IPS DF 4.7 (cell line): ENCODE results near the gene MAP4K4.
"Not testable (repeated sequence)": the region's sequence is repeated elsewhere in the genome, so short reads cannot be mapped to it uniquely, and the experiment has no call there.

Experiments used
- DNase-seq: peaks from one replicate; pipeline ENCODE4 v3.0.0-alpha.2; 2013; ENCODE audit warnings: low spot score; ENCODE audit errors: extremely low read depth

Gene MAP4K4

DNA sequence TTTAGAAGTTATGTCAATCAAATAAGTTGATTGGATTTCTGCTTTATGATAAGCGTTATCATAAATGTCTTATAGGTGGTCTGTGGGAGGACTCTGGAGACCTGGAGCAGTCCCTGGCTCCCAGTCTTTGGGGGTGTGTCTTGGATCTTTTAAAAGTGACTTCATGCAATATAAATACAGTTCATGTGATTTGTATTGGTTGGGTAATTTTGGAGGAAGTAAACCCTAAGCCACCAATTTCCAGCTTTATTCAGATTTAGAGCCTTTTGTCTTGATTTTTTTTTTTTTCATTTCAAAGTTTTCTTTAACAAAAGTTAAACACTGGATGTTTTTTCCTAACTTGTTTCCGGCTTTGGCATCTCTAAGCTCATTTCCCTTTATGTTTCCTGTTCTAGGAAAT, 68.8 kb downstream of the MAP4K4 start:
- DNase-seq, result no peak

DNA sequence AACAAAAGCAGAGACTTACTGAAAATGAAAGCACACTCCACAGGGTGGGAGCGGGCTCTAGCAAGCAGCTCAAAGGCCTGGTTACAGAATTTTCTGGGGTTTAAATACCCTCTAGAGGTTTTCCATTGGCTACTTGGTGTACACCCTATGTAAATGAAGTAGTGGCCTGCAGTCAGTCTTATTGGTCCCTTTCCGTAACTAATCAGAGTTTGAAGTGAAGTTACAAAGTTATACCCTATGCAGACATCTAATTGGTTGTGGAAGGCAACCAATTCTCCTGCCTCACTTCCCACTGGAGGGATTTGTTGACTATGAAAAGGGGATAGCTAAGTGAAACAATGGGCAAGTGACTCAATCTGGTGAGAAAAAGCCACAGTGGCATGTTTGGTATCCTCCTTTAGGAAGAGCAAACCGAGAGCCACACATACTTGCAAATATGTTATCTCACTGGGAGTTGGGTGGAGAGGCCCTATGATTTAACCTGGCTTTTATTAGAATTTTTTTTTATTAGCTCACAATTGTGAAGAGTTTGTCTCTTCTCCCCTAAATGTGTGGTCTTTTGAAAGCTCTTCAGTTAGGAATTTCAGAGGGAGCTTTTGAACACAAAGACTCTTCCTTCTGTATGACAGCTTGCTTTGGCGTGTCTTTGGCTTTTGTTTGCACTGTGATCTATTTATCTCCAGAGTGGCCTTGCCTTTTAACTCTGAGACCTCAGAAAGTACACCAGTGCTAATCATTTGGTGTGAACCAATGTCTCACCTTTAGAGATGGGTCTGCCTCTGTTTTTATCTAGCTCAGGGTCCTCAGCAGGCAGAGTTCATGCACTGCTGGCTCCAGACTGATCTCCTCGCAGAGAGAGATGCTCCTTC, 69.6 kb downstream of the MAP4K4 start:
- DNase-seq, result no peak

DNA sequence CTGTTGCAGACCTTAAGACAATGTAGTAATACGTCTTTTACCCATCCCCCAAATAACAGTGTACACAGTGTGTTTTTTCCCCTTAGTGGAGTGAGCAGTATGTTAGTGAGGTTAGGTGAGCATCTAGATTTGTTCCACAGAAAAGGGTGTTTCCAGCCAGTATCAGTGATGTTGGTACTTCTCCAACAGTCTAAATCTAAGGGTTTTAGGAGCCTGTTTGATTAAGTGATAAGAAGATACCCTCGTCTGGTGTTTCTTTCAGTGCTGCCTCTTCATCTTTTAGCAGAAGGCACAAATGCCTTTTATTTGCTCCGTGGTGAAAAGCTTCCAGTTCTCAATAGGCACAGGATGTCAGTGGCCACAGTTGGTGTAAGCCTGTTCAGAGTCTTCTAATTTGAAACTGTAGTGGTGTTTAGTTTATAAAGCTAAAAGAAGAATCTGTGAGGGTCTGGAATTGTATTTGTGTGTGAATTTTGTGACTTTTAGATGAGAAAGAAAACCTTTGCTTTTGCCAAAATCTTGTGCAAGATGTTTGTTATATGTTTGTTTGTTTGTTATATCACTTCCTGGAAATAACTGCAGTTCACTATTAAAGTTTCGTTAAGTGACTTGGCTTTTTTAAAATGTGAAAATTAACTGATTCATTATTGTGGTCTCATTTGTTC, 71.2 kb downstream of the MAP4K4 start:
- no peak for DNase-seq

DNA sequence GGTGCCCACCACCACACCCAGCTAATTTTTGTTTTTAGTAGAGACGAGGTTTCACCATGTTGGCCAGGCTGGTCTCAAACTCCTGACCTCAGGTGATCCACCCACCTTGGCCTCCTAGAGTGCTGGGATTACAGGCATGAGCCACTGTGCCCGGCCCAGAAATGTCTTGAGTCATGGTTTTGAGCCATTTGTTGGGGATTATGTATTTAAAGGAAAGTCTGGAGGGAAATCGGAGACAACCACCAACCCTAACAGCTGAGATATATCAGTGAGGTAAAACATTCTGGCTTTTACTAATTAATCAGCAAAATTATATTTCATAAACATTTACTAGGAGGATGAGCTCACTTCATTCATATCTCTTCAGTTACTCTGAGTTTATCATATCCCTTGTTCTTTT, 72.2 kb downstream of the MAP4K4 start:
- not testable (repeated sequence) for DNase-seq

DNA sequence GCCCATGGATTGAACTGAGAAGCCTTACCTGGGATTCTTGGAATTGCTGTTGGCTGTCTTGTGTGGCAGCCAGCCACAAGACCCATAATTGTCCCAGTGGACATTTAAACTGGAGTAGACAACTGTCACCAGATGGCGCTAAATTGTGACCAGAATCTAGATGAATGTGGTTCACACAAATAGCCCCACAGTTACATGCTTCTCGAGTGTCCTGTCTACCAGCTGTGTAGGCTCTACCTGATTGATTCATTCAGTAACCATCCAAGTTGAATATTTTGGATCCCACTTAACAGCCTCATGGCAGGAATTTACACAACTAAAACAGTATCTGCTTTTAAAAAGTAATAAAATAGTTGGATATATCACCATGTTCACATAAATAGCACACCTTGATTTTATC, 73.2 kb downstream of the MAP4K4 start:
- no peak for DNase-seq

DNA sequence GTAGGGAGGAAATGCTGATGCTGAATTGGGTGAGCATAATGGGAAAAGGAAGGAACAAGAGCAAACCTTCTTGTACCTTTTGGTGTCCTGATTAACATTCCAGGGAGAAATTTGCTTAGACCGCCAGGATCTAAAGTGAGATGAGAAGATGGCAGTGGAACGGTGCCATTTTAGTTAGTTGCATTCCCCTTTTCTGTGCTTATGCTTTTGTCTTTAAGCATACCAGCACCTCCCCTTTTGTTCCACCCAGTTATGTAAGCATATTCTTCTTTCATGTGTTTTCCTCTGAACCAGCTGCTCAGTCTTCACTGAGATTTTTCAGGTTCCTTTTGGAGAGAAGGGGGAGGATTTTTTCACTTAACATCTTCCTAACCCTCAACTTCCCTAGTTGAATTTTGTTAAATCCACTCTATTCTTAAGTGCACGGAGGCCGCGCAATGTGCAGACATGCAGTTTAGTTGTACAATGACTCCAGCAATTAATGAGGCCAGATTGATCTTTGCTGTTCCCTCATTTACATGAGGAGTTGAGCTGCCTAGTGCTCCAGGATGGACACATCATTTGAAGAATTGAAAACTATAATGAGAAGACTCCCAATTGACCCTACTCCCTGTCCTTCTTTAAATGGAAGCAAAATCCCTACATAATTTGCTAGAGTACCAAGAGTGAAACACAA, 73.9 kb downstream of the MAP4K4 start:
- DNase-seq, result no peak

DNA sequence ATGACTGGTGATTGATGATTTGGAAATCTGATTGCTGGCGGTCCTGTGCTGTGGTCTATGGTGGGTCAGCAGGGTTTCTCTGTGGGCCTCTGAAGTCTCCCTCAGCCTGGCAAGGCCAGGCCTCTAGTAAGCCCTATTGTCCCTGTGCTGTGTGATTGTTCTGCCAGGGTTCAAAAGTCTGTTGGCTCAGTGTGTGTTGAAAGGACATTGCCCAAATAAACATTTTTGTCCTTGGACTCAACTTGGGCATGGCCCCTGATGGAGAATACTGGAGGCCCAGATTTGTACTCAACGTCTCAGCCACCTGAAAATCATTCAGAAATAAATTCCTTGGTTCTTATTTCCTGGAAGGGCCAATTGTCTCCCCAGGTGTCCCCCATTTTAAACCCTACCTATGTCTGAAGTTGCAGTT, 74.4 kb downstream of the MAP4K4 start:
- no peak for DNase-seq

DNA sequence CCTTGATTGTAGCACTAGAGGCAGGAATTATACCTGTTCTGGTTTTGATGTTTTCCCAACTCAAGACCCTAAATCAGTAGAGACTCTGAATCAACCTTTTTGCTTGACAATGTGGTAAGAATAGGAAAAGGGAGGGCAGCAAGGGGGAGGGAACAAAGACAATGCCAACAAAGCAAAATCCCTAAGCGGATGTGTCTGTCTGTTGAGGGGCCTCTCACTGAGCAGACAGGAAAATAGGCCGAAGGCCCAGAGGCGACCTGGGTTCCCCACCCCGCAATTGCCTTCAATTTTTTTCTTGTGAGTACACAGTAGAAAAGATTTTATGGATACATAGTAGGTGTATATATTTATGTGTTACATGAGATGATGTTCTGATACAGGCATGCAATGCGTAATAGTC, 75.6 kb downstream of the MAP4K4 start:
- no peak for DNase-seq

DNA sequence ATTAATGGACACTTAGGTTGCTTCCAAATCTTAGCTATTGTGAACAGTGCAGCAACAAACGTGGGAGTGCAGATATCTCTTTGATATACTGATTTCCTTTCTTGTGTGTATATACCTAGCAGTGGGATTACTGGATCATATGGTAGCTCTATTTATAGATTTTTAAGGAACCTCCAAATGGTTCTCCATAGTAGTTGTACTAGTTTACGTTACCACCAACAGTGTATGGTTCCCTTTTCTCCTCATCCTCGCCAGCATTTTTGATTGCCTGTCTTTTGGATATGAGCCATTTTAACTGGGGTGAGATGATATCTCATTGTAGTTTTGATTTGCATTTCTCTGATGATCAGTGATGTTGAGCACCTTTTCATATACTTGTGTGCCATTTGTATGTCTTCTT, 76.5 kb downstream of the MAP4K4 start:
- not testable (repeated sequence) for DNase-seq

DNA sequence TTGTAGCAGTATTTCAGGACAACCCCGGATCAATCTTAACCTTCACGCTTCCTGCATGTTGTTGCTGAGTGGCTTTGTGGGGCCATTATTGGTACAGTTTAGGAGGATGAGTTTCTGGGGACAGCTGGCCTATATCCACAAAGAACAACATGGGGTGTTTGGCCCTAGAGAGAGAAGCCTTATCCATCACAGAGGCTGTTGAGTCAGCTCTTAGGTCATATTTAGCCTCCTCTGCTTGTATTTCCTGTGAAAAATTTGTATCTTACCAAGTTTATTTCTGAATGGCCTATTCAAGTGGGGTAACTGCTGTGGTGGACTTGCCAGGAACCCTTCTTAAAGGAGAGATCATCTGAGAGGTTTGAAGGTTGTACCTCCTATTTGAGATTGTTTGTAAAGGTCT, 77.6 kb downstream of the MAP4K4 start:
- DNase-seq, result no peak

DNA sequence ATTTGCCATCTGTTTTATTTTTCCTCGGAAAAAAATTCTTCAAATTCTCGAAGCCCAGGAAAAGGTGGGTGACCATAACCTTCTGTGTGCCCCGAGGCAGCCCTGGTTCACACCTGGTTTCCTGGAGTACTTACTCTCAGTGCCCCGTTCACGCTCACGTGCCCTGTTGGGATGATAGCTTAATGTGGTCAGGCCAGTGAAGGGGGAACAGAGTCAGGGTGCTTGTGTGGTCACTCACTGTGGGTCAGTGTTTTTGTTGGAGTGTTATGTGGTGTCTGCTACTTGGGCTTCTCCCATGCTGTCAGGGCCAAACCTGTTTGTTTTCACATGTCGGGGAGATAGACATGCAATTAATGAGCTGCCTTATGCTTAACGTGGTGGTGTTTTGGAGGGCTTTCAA, 78.1 kb downstream of the MAP4K4 start:
- DNase-seq, result no peak

DNA sequence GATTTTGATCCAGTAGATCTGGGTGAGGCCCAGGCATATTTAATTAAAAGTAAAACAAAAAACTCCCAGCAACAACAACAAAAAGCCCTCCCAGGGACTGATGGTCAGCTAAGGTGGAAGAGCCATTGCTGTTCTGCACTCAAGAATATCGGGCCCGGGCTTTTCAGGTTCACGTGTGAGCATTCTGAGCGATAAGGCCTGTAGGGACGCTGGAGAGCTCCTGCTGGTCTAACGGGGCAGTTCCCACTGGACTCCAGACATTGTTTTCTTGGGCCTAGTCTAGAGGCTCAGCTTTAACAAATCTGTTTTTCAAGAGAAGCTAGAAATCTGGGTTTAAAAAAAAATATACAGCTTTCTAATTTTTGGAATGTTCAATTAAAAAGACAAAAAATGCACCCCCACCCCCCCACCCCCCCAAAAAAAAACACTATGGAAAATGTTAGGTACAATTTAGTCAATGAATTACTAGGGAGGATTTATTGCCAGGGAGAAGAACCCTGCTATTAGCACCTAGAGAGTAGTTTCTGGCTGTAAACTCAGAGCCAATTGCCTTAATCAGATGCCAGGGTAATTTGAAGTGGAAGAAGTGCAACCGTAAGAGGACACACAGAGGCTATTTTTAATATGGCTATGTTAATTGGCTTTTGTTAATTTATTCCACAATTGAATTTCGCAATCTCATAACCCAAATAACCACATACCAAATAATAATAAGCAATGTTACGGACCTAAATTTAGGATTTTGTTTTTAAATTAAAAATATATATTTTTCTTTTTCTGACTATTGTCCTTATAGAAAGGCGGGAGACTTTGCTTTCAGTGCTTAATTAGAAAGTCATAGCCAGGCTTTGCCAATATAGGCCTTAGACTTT, 78.9 kb downstream of the MAP4K4 start:
- no peak for DNase-seq

DNA sequence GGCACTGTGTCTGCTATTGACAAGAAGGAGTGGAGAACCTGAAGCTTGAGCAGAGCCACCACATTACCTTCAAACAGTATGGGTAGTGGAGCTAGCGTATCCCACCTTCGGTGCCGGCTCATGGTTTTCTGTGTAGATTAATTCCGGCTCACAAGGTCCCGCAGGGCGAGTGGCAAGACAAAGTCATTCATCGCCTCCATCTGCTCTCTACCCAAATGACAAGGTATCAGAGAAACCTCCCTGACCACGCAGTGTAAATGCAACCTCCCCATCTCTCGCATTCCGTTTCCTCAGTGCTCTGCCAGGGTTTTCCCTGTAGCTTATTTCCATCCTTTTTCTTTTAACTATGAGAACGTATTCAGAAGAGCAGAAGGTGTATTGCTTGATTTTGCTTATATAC, 79.8 kb downstream of the MAP4K4 start:
- DNase-seq, result no peak

DNA sequence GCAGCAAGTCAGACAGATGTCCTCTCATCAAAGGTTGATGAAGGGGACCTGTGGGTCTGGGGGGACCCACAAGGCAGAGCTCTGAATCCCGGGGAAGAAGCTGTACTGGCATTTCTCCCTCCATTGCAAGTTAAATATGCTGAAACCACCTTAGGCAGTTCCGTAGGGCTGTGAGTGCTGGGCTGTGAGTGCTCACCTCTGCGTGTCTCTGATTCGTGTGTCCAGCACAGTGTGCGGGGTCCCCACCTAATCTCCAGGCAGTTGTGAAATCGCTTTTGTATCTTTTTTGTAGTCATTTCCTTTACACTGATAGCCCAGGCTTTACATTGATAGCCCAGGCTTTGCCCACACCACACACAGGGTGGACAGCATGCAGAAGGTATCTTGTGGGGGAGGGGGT, 80.6 kb downstream of the MAP4K4 start:
- DNase-seq, result no peak

DNA sequence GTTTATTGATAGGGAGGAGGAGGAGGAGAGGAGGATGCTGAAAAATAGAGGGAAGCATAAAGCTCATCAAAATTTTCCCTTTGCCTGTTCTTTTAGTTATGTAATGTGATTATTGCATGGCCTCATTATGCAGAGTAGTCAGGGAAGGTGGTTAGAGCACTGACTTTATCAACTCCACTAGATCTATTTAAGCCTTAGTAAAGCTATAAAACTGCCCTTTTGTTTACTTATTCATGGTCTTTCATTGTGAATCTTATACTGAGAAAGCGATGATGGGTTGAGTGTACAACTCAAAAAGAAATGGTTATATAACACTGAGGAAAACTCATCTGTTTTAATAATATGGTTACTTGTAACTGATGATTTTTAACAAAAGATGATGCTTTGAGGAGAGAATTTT, 81.7 kb downstream of the MAP4K4 start:
- no peak for DNase-seq

DNA sequence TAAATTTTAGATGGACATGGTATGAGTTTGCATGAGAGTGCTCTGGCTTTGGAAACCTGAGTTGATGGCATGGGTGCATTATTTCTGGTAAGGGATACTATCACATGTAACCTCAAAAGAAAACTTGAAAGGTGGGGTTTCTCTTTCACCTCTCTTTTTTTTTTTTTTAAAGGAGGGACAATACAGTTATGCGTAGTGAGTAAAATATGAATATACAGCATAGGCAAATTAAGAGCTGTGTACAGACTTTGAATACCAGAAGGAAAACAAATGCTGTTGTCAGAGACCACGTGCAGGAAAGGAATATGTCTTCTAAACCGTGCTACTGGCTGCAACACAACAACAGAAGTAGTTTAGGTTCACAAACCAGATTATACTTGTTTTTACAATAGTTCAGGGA, 82.1 kb downstream of the MAP4K4 start:
- DNase-seq, result no peak

DNA sequence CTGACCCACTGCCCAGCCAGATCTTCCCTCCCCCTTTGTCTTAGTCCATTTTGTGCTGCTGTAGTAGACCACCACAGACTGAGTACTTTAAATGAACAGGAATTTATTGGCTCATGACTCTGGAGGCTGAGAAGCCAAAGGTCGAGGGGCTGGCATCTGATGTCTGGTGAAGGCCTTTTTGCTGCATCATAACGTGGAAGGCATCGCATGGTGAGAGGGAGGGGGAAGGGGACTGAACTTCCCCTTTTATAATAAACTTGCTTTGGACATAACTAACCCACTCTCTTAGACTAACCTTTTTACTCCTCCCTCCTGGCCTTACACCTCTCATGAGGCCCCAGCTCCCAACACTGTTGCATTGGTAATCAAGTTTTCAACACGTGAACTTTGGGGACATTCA, 83.8 kb downstream of the MAP4K4 start:
- DNase-seq, result no peak

DNA sequence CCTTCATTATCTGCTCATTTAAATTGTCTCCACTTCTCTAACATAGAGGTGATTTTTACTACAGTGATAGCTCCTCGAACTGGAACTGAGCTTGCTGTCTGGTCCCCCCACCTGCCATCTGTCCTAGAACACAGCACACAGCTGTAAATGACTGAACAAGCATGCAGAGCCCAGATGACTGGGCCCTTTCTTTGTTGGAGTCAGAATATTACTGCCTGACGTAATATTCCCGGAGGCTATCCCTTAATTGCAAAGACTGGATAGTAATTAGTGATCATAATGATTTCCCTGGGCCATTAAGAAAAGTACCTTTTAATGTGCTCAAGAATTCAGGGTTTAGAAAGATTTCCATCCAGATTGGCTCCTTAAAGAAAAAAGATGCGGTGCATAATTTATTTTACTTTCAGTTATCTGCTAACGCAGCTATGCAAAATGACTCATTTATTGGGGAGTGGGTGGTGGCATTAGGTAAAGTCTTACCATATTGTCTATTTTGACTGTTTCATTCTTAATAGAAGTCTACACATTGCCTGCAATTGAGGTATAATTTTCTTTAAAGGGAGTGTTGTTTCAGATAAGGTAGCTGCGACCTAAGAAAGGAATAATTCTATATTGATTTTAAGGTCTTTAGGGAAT, 84.4 kb downstream of the MAP4K4 start:
- no peak for DNase-seq

DNA sequence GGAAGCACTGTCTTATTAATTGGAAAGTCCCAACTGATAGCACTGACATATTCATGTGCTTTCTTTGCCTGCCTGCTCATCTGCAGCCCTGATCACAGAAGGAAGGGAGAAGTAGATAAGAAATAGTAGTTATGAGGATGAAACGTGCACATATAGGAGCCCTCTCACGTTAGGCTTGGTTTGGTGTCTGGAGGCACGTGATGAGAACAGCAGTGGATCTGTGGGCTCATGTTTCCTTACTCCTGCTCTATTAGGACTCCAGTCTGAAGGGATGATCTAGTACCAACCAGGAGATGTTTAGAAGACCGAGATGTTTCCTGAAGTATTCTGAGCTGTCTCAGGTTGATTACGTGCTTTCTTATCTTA, 84.9 kb downstream of the MAP4K4 start:
- no peak for DNase-seq

DNA sequence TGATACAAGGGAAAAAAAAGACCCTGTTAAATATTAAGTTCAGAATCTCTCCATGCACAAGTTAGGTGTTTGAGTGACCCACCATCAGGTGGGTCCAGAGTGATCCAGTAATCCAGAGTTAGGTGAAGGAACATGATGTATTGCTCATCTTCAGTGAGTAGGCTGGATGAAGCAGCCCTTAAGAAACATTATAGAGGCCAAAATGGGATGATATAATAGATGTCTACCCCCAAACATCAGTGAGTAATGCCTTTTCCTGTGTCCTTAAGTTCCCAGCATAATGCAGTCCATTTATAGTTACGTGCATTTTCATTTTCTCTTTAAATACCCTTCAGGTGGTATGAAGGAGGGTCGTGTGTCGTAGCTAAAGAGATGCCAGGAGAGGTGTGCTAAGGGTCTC, 89.6 kb downstream of the MAP4K4 start:
- DNase-seq, result no peak

DNA sequence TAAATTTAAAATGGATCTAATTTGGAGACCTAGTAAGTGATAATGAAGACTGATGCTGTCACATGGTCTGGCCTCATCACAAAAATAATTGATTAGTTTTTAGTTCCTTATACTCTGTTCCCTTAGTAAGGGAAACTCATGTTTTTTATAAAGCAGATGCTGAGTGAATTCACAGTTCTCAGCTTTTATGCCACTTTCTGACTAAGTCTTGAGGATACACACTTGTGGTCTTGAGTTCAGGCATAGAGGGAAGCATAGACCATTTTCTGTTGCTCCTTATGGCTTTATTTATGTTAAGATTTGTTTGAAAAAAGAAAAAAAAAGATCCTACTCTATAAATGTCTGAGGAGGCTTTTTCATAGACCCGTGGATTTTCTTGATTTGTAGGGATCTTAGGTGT, 91.1 kb downstream of the MAP4K4 start:
- DNase-seq, result no peak
